ENCODE data around the gene MSLN.
A peak's percentile ranks its signal among the peaks of the same experiment; 100 is the strongest.
"Not testable (repeated sequence)": the region's sequence is repeated elsewhere in the genome, so short reads cannot be mapped to it uniquely, and the experiment has no call there.

MSLN gene

DNA sequence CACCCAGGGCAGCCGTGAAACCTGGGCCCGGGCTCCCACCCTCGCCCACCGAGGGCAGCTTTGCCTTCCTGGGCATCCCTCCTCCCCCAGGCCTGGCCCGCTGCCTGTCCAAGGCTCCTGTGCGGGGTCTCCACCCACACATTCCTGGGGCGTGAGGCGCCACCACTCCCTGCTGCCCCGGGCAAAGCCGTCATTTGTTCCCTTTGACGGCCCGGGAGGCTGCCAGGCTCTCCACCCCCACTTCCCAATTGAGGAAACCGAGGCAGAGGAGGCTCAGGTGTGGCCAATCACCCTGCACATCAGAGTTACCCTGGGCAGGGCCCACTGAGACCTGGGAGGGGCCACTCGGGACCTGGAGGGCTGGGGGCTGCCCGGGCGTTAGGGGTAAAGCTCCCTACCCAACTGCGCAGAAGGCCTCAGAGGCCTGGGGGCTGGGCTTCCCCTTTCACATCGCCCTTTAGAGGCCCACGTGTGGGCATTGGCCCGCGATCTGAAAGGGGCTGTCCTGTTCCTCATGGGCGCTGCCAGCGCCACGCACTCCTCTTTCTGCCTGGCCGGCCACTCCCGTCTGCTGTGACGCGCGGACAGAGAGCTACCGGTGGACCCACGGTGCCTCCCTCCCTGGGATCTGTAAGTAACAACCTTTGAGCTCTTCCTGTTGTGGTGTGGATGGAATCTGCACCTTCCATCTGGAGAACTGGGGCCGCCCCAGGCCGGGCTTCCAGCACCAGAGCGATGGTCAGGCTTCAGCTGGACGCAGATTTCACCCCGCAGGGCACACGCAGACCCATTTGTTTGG, at the start of gene MSLN:
TSS of gene MSLN (plus strand) at position 190 of the 799 bp plus-strand sequence. CDS start 1,947 bp downstream, outside the sequence.
- no peak for DNase-seq

DNA sequence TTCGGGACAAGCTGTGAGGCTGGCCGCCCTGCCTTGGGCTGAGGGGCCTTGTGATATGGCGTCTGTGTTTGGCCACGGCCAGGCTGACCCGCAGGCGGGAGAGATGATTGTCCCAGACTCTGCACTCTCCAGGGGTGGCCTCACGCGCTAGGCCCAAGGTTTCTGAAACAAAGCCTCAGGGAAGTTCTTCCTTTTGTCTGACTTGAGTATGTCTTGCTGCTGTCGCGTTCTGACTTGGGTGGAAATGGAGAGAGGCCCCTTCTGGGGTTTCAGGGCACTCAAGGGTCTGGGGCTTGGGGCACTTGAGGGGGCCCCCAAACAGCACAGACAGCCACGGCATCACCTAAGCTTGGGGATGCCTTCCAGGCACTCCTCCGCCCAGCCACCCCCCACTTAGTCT, 49.5 kb upstream of the MSLN start:
- DNase-seq, result no peak

DNA sequence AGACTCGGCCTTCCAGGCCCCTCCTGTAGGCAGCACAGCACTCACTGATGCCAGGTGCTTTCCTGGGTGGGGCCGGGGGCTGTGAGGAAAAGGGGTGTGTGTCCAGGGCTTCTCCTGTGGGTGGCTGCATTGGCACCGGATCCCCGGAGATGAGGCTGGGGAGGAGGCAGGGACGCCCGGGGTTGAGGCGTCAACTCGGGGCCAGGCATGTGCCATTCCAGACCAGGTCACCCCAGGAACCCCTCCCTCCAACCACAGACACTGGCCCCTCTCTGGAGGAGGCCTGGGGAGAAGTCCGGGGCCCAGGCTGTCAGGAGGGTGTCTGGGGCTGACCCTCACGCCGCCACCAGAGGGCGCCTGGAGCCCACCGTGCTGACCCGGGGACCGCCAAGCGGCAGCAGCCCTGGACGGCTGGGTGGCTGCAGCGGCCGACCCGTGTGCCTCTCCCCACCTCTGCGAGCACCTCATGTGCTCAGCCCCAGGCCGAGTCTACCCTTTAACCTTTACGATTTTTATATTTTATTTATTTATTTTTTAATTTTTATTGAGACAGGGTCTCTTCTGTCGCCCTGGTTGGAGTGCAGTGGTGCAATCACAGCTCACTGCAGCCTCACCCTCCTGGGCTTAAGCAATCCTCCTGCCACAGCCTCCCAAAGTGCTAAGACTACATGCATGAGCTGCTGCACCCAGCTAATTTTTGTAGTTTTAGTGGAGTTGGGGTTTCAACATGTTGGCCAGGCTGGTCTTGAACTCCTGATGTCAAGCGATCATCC, 48.8 kb upstream of the MSLN start:
- peak; percentile 44 for DNase-seq

DNA sequence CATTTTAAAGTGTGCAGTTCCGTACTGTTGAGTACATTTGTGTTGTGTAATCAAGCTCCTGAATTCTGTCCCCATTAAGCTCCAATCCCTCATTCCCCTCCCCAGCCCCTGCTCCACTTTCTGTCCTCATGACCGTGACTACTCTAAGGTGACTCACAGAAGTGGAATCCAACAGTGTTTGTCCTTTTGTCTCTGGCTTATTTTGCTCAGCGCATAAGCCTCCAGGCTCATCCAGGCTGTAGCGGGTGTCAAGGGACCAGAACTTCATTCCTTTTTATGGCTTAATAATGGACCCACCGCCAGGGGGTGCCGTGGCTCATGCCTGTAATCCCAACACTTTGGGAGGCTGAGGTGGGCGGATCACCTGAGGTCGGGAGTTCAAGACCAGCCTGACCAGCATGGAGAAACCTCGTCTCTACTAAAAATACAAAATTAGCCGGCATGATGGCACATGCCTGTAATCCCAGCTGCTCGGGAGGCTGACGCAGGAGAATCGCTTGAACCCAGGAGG, 47.7 kb upstream of the MSLN start:
- DNase-seq, result not testable (repeated sequence)

DNA sequence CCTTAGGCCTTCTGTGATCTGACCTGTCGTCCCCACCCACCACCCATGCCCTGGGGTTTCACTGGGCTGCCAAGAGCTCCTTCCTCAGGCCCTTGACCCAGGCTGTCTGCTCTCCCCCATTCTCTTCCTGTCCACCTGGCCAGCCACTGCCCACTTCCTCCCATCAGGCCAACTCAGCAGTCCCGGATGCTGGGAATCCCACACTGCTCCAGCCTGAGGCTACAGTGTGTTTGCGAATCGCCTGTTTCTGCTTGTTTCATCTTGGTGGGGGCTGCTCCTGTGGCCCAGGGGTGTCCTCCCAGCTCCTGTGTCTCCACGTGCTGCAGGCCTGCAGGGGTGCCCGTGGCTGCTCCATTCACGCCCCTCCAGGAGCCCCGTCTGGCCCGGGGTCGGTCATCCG, 46.5 kb upstream of the MSLN start:
- no peak for DNase-seq

DNA sequence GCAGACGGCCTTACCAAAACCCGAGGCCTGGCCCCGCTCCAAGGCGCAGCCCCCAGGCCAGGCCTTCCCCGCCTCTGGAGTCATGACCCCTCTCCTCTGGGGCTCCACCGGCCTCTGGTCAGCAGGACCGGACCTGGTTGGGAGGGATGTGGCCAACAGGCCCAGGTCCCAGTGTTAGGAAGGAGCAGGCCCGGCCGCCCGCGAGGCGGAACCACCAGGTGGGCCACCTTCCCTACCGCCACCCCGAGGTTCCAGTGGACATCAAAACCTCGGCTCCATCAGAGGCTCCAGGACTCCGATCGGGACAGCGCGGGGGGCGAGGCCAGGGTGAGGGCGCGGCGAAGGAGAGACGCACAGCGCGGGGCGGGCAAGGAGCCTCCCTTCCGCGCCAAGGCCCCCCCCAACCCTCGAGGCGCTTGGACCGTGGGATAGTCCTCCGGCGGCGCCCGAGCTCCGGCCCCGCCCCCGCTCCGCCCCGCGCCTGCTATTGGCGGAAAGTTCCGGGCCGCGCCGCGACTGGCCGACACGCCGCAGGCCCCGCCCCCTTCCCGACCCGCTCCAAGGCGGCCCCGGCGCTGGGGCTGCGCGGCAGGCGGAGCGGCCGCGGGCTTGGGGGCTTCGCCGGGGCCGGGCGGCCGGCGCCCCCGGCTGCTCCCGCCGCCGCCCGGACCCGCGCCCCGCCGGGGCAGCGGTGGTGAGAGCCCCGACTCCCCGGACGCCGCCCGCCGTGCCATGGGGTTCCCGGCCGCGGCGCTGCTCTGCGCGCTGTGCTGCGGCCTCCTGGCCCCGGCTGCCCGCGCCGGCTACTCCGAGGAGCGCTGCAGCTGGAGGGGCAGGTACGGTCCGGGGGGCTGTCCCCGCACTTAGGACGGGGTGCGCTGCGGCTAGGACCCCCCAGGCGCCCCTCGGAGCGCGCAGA, 45.7 kb upstream of the MSLN start, which contains the start of gene METRN:
TSS of gene METRN (plus strand) at position 561 of the 919 bp plus-strand sequence. CDS start at position 733, 172 bp downstream.
- DNase-seq, result peak; percentile 68

DNA sequence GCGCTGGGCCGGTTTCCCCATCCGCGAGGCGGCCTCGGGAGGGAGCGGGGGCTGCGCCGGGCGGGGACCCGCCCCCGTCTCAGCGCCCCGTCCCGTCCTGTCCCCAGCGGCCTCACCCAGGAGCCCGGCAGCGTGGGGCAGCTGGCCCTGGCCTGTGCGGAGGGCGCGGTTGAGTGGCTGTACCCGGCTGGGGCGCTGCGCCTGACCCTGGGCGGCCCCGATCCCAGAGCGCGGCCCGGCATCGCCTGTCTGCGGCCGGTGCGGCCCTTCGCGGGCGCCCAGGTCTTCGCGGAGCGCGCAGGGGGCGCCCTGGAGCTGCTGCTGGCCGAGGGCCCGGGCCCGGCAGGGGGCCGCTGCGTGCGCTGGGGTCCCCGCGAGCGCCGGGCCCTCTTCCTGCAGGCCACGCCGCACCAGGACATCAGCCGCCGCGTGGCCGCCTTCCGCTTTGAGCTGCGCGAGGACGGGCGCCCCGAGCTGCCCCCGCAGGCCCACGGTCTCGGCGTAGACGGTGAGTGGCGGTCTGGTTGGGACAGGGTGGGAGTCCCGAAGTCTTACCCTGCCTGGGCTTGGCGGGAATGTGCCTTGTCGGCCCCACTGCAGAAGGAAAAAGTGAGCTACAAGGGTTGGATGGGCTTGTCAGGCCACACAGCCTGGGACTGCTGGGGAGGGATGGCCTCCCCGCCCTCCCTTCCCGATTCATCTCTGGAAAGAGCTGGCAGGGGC, 44.9 kb upstream of the MSLN start:
- no peak for DNase-seq

DNA sequence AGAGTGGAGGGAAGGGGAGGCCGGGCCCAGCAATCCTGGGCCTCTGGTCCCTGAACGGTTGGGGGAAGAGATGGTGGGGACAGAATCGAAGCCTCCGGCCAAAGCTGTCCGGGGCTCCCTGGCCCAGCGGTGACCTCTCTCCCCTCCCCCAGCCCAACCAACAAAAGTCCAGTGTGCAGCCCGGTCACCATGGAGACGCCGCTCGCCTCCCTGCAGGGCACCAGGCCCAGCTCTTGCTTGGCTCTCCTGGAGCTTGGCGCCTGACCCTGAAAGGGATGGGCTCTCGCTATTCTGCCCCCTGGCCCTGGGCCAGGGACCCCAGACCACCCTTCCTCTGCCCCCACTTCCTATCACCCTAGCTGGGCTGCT, 44.4 kb upstream of the MSLN start:
- no peak for DNase-seq

DNA sequence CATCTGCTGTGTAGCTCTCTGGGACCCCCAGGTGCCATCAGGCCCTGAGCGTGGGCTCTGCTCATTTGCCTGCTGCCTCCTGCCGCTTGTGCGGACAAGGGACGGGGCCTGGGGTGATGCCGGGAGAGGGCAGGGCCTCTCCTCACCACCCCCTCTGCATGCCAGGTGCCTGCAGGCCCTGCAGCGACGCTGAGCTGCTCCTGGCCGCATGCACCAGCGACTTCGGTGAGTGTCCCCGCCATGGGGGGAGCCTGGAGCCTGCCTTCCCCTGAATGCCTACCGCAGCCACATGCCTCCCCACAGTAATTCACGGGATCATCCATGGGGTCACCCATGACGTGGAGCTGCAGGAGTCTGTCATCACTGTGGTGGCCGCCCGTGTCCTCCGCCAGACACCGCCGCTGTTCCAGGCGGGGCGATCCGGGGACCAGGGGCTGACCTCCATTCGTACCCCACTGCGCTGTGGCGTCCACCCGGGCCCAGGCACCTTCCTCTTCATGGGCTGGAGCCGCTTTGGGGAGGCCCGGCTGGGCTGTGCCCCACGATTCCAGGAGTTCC, 43.7 kb upstream of the MSLN start:
- no peak for DNase-seq

DNA sequence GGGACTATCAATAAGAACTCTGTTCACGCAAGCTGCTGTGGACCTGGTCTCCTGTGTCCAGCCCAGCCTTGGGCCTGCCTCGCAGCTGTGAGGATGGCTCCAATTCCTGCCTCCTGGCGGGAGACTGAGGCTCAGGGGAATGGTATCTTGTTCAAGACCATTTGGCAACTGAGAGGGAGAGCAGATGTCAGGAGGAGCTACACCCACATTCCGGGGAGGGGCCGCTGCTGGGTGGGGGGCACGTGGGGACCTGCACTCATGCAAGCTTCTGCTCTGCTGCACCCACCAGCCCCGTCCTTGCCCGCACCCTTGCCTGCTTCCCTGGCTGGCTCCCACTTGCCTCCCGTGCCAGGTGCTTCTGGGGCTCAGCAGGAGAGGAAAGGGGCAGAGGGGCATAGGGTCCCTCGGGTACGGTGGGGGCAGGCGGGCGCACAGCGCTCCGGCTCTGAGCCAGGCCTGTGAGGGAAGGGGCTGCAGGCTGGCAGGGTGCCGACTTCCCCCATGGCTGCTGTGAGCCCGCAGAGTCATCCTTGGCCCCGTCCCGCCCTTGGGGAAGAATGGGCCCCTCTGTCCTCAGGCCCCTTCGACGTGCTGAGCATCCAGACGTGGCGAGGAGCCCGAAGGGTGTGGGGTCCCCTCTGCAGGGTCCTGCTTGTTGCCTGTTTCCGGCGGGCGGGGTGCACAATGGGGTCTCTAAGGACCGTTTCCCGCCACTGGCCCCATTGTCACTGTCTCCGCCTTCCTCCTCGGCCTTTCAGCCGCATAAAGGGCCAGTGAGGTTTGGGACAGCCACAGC, 42.9 kb upstream of the MSLN start:
- DNase-seq, result no peak

DNA sequence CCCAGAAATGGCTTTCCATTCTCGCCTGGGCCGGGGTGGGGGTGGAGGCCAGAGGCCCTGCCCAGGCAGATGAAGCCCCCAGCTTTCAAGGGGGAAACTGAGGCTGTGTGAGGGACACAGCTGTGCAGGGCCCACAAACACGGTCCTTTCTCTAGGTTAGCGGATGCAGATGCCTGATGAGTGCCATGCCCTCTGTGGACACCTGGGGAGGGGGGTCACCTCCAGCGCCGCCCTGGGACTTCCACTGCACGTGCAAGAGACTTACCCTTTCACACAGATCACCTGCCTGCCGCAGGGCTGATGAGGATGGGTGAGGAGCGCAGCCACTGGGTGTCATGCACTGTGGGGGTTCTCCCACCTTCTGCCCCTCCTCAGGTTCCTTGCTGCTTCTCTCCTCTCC, 42.1 kb upstream of the MSLN start:
- DNase-seq, result no peak

DNA sequence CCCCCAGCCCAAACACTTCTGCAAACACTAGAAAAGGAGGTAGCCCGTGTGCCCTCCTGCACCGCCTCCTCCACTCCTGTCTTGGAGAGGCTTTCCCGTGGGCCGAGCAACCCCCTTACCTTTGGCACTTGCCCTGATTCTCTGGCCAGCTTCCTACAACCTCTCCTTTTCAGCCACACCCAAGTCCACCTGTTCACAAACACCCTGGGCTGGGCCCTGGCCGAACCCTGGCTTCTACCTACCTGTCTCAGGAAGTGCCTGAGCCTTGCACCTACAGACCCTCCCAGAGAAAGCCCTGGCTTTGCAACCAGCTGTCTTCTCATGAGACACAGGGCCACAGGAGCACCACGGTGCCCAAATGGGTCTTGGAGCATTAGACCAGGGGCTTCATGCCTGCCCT, 41.6 kb upstream of the MSLN start:
- no peak for DNase-seq

DNA sequence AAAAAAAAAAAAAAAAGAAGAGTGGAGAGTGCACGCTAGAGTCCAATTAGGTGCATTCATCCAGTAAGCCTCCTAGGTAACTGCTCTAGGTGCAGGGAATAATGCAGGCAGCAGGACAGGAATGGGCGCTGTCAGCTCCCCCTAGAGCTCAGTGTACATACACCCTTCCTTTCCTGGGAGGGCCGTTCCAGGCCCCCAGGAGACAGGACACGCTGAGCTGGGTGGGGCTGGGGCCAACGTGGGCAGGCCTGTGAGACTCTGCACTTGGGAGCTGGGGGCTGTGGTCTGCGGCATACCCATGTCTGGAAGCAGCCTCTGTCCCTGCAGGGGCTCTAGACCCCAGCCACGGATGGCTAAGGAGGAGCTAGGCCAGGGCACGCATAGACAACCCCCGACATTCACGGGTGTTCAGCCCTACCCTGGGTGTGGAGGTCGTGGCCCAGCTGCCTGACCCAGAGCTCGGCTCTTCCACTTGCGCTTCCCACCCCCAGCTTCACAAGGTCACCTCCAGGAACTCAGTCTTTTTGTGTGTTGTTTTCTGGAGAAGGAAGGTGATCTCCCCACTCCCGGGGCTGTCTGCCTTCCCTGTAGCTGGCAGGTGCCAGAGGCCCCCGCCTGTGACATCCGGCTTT, 40.6 kb upstream of the MSLN start:
- DNase-seq, result no peak

DNA sequence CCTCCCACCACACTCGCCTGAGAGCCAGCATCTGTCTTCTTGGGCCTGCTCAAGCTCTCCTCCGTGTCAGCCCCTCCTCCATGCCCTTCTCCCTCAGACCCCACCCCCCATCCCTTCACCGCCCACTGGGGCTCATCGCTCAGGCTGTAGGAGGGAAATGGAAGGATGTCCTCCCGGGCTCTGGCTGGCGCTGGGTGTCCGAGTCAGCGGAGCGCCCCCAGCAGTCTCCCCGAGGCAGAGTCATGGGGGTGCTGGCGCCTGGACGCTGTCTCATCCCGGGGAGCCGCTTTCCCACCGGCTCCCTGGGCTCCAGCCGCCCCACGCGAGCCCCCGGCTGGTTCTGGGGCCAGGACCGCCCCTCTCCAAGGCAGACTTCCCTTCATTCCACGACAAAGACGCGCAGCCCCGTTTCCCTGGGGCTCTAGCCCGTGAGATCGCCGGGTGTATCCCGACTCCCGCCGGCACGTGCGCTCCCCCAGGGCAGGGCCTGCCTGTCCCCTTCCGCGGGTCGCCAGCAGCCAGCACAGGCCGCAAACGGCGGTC, 40.0 kb upstream of the MSLN start:
- DNase-seq, result peak; percentile 29

DNA sequence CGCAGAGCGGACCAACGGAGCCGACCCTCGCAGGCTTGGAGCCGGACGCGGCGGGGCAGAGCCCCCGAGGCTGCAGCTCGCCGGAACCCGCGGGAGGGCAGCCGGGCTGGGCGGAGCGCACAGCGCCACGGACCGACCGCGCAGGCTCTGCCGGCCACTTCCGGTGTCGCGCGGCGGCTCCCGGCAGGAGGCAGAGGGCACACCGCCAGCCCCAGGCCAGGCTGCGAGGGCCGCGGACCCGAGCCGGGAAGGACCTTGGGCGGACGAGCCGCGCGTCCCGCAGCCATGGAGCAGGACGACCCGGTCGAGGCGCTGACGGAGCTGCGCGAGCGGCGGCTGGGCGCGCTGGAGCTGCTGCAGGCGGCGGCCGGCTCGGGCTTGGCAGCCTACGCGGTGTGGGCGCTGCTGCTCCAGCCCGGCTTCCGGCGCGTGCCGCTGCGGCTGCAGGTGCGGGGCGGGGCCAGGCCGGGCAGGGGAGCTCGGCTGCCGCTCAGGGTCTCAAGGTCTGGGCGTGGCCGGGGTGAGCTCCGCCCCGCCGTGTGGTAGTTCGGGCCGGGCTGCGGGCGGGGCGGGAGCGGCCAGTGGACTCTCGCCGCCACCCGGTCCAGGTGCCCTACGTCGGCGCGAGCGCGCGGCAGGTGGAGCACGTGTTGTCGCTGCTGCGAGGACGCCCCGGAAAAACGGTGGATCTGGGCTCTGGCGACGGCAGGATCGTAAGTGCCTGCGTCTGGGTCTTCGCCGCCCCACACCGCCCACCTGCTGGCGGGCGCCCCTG, 39.4 kb upstream of the MSLN start, which contains the start of gene ANTKMT:
TSS of gene ANTKMT (plus strand) at position 157 of the 775 bp plus-strand sequence. CDS start at position 286, 129 bp downstream.
- peak; percentile 78 for DNase-seq

DNA sequence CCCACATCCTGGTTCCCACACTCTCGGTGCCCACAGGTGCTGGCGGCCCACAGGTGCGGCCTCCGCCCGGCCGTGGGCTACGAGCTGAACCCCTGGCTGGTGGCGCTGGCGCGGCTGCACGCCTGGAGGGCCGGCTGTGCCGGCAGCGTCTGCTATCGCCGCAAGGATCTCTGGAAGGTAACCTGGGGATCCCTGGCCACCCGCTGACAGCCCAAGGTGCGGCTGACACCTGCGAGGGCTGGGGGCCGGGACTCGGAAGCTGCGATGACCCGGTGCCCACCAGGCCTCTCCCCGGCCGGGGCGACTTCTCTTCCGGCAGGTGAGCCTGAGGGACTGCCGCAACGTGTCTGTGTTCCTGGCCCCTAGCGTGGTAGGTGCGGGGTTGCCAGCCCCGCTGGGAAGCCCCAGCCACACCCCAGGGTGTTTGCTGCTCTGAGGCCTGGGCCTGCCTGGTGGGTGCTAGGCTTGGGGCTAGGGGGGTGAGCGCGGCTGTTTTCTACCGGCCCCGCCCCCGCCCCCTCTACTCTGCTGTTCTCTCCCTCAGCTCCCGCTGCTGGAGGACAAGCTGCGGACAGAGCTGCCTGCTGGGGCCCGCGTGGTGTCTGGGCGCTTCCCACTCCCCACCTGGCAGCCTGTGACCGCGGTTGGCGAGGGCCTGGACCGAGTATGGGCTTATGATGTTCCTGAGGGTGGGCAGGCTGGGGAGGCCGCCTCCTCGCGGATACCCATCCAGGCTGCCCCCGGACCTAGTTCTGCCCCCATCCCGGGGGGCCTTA, 38.6 kb upstream of the MSLN start:
- DNase-seq, result no peak

DNA sequence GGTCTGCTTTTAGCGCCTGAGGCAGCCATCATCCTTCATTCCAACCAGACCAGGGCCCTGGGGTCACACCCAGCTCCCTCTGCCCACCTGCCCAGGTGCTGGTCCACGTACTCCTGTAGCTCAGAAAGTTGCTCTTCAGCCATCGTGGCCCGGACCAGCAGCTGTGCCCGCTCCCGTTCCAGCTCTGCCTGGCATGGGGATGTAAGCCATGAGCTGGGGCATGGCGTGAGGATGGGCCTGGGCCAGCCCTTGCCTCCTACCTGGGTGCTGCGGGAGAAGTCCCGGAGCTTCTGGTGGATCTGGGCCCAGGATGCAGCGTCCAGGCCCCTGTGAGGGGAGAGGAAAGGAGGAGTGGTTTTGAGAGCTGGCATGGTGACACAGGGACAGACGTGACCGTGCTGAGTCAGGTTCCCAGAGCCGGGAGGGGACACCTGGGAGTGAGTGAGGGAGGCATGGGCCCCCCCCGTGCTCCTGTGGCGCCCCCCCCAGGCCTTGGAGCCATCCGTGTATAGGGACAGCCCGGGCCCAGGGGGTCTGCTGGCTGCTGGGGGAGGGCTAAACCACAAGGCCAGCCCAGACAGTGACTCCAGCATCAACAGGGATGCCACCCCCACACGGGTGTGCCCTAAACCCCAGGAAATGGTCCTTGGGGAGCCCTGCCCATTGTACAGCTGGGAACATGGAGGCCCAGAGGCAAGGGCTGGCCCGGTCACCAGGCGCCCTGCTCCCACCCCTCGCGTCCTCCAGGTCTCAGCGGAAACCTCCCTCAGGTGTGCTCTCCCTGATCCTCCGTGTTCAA, 37.5 kb upstream of the MSLN start:
- DNase-seq, result no peak

All from NCI-H2029 (cell line).